Liver (tissue), 9 donors: ENCODE data around the gene KCNA1. TPM values are rescaled to one million over a fixed set of nuclear protein-coding genes. Genes with fewer than 3 reads are reported as not detected.

ENCODE experiments used
- DNase-seq: peaks from one replicate; pipeline ENCODE4 v3.0.0-alpha.2; 2017; ENCODE audit warnings: low spot score
- H3K27ac ChIP-seq, 2 donors: one replicate each; pipeline ENCODE4 v1.7.0; 2013; ENCODE audit warnings: inconsistent platforms in 2 of 2, low read length in 2 of 2, control low read depth in 1 of 2, low read depth in 1 of 2, mild to moderate bottlenecking in 1 of 2
- H3K27me3 ChIP-seq, 4 donors: one replicate each; pipeline versions ENCODE4 v1.6.1 to v1.7.0; 2013; ENCODE audit warnings: low read length in 3 of 4, inconsistent platforms in 1 of 4, mild to moderate bottlenecking in 1 of 4, moderate library complexity in 1 of 4; ENCODE audit not compliant: control insufficient read depth in 4 of 4, insufficient read depth in 4 of 4
- H3K36me3 ChIP-seq, 4 donors: one replicate each; pipeline versions ENCODE4 v1.6.1 to v1.7.0; 2013; ENCODE audit warnings: low read length in 3 of 4, mild to moderate bottlenecking in 3 of 4, low read depth in 1 of 4, moderate library complexity in 1 of 4; ENCODE audit not compliant: control insufficient read depth in 4 of 4, insufficient read depth in 3 of 4
- H3K4me1 ChIP-seq, 4 donors: one replicate each; pipeline versions ENCODE4 v1.6.1 to v1.7.0; 2013; ENCODE audit warnings: low read length in 3 of 4, mild to moderate bottlenecking in 3 of 4, moderate library complexity in 1 of 4; ENCODE audit not compliant: control insufficient read depth in 4 of 4, insufficient read depth in 4 of 4
- H3K4me3 ChIP-seq, 3 donors: one replicate each; pipeline versions ENCODE4 v1.6.1 to v1.7.0; 2013; ENCODE audit warnings: low read length in 3 of 3, control low read depth in 1 of 3, low read depth in 1 of 3, mild to moderate bottlenecking in 1 of 3
- H3K9ac ChIP-seq, 2 donors: one replicate each; pipeline ENCODE4 v1.7.0; 2013; ENCODE audit warnings: low read length in 2 of 2, mild to moderate bottlenecking in 2 of 2, moderate library complexity in 2 of 2, control low read depth in 1 of 2, low read depth in 1 of 2
- H3K9me3 ChIP-seq, 4 donors: one replicate each; pipeline versions ENCODE4 v1.6.1 to v1.7.0; 2013; ENCODE audit warnings: low read length in 3 of 4; ENCODE audit not compliant: control insufficient read depth in 4 of 4
- ATF3 ChIP-seq: IDR thresholded peaks from 2 replicates; pipeline ENCODE4 v1.6.1; 2016; ENCODE audit warnings: antibody characterized with exemption
- EGR1 ChIP-seq, 2 donors: IDR thresholded peaks; 2 replicates each; pipeline ENCODE4 v1.6.1; 2016 to 2018; ENCODE audit warnings: antibody characterized with exemption in 2 of 2, low read depth in 2 of 2
- FOXA1 ChIP-seq: IDR thresholded peaks from 2 replicates; pipeline ENCODE4 v1.6.1; 2016; ENCODE audit warnings: antibody characterized with exemption
- FOXA2 ChIP-seq: IDR thresholded peaks from 2 replicates; pipeline ENCODE4 v1.6.1; 2016; ENCODE audit warnings: antibody characterized with exemption
- GABPA ChIP-seq, 2 donors: IDR thresholded peaks in 1 of 2; conservative IDR thresholded peaks in 1 of 2; 2 replicates each; pipeline ENCODE4 v1.6.1; 2016; ENCODE audit warnings: antibody characterized with exemption in 2 of 2, mild to moderate bottlenecking in 1 of 2, moderate library complexity in 1 of 2
- HNF4A ChIP-seq, 2 donors: conservative IDR thresholded peaks; 2 replicates each; pipeline ENCODE4 v1.6.1; 2016; ENCODE audit warnings: antibody characterized with exemption in 2 of 2, mild to moderate bottlenecking in 2 of 2
- HNF4G ChIP-seq: IDR thresholded peaks from 2 replicates; pipeline ENCODE4 v1.6.1; 2016; ENCODE audit warnings: antibody characterized with exemption
- JUND ChIP-seq, 2 donors: IDR thresholded peaks; 2 replicates each; pipeline ENCODE4 v1.6.1; 2016; ENCODE audit warnings: antibody characterized with exemption in 2 of 2
- MAX ChIP-seq: IDR thresholded peaks from 2 replicates; pipeline ENCODE4 v1.6.1; 2016; ENCODE audit warnings: antibody characterized with exemption
- NR2F2 ChIP-seq: IDR thresholded peaks from 2 replicates; pipeline ENCODE4 v1.6.1; 2016; ENCODE audit warnings: antibody characterized with exemption
- RAD21 ChIP-seq, 2 donors: IDR thresholded peaks; 2 replicates each; pipeline ENCODE4 v1.6.1; 2016; ENCODE audit warnings: antibody characterized with exemption in 2 of 2, mild to moderate bottlenecking in 2 of 2
- REST ChIP-seq: IDR thresholded peaks from 2 replicates; pipeline ENCODE4 v1.6.1; 2016; ENCODE audit warnings: antibody characterized with exemption, mild to moderate bottlenecking
- RXRA ChIP-seq, 2 donors: IDR thresholded peaks; 2 replicates each; pipeline ENCODE4 v1.6.1; 2017 to 2018; ENCODE audit warnings: antibody characterized with exemption in 2 of 2, mild to moderate bottlenecking in 1 of 2
- SP1 ChIP-seq: IDR thresholded peaks from 2 replicates; pipeline ENCODE4 v1.6.1; 2018; ENCODE audit warnings: antibody characterized with exemption, mild to moderate bottlenecking
- TAF1 ChIP-seq: conservative IDR thresholded peaks from 2 replicates; pipeline ENCODE4 v1.6.1; 2016; ENCODE audit warnings: antibody characterized with exemption, mild to moderate bottlenecking
- YY1 ChIP-seq: IDR thresholded peaks from 2 replicates; pipeline ENCODE4 v1.6.1; 2016; ENCODE audit warnings: antibody characterized with exemption, mild to moderate bottlenecking
- ZBTB33 ChIP-seq: IDR thresholded peaks from 2 replicates; pipeline ENCODE4 v1.6.1; 2016; ENCODE audit warnings: antibody characterized with exemption
- WGBS: extraction: QIAGEN DNeasy Blood & Tissue Kit; methylation state at CpG from one replicate; pipeline ENCODE4 v1.1.7; 2013; 5-methylcytosine and 5-hydroxymethylcytosine counted together
- polyA plus RNA-seq, 2 donors: library from polyadenylated mRNA; stranded (reverse) in 1 of 2; unstranded in 1 of 2; fragments of 200-250 nt in 1 of 2; fragments of >200 nt in 1 of 2; fragmentation: Nextera tagmentation in 1 of 2; extraction: Ambion mirVana in 1 of 2; gene quantifications; one replicate each; pipeline versions ENCODE4 v1.2.1 to v1.2.3, GENCODE V29; 2013 to 2015
- total RNA-seq, 2 donors: library from RNA; depleted of rRNA; stranded (reverse); fragments of >200 nt; gene quantifications; one replicate each; pipeline ENCODE4 v1.2.3, GENCODE V29; 2014
- TF ChIP-seq, protein P1 (sequence below): fragments of 150-350 bp; IDR thresholded peaks from 2 replicates; pipeline ENCODE4 v1.5.1; 2017; ENCODE audit warnings: improper control_type of control experiment, low read depth, low read length; ENCODE audit not compliant: missing input control
- donor health status: healthy.
- donor health status: healthy.
- donor health status: healthy.
- donor health status: healthy.
- donor health status: healthy.

Gene KCNA1
- total and polyA plus RNA-seq, 4 donors: not detected

GRCh38 chr12:4915752-4916151 is 6.0 kb downstream of the KCNA1 start:
- Histone ChIP-seq H3K27me3 (peaks cover 1 to 12% (median 3%) of the 10 kb centered on the region in 4 donors), H3K36me3 (no peaks in the 10 kb centered on the region), H3K4me3 (no peak overlapping the region), H3K27ac (no peak overlapping the region), H3K9ac (no peak overlapping the region), H3K4me1 (peaks cover 2 to 3% (median 3%) of the 10 kb centered on the region in 4 donors), H3K9me3 (no peaks in the 10 kb centered on the region)
- TF ChIP-seq MAX (no peak), REST (no peak), NR2F2 (no peak), RAD21 (IDR thresholded peaks at IDR 0.05) (no peak), FOXA1 (no peak), HNF4A (conservative IDR thresholded peaks at IDR 0.05) (no peak), GABPA (IDR thresholded peaks at IDR 0.05 in 1 of 2, conservative IDR thresholded peaks at IDR 0.05 in 1 of 2) (no peak), ATF3 (no peak), FOXA2 (no peak), RXRA (IDR thresholded peaks at IDR 0.05) (no peak)
- no peak for DNase-seq
- WGBS: 79% methylated on average over 4 of the region's 4 CpGs

DNA sequence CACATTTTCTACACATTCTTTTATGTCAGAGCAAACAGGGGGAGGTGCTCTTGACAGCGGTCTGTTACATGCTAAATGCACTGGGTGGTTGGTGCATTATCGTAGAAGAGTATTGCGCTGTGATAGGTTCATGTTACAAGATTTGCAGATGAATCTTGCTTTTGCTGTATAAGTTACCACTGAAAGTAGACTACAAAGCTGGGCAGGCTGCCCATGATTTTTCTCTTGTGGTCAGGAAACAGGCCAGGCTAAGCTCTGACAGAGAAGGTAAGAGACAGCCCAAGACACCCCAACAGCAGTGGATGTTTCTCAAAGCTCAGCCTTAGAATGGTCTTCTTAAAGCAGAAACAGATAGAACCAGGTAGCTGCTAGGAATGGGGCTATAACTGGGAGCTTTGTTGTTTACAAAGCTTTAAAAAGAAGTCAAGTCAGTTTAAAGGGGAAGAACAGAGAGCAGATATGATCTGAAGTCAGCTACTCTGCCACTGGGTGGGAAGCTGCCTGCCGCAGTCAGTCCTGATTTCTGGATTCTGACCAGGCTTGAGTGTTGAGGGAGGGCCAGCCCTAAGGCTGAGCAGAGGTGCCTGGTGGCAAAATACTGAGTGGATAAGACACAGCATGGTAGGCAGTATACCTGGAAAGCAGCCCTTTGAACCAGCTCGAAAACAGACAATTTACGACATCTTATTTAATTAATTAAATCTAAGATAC is 9.4 kb downstream of the KCNA1 start:
- H3K4me3 ChIP-seq: no peak overlapping the region
- TF ChIP-seq REST (no peak), MAX (no peak), TAF1 (no peak), ATF3 (no peak), RAD21 (IDR thresholded peaks at IDR 0.05) (no peak), RXRA (IDR thresholded peaks at IDR 0.05) (no peak), YY1 (no peak), JUND (IDR thresholded peaks at IDR 0.05) (no peak), SP1 (no peak), EGR1 (IDR thresholded peaks at IDR 0.05; ENCODE audit: low read depth in 2 of 2) (no peak), GABPA (IDR thresholded peaks at IDR 0.05 in 1 of 2, conservative IDR thresholded peaks at IDR 0.05 in 1 of 2) (no peak), ZBTB33 (no peak), HNF4G (no peak), FOXA2 (no peak), NR2F2 (no peak), FOXA1 (no peak), HNF4A (conservative IDR thresholded peaks at IDR 0.05) (no peak)
- TF ChIP-seq, protein P1, sequence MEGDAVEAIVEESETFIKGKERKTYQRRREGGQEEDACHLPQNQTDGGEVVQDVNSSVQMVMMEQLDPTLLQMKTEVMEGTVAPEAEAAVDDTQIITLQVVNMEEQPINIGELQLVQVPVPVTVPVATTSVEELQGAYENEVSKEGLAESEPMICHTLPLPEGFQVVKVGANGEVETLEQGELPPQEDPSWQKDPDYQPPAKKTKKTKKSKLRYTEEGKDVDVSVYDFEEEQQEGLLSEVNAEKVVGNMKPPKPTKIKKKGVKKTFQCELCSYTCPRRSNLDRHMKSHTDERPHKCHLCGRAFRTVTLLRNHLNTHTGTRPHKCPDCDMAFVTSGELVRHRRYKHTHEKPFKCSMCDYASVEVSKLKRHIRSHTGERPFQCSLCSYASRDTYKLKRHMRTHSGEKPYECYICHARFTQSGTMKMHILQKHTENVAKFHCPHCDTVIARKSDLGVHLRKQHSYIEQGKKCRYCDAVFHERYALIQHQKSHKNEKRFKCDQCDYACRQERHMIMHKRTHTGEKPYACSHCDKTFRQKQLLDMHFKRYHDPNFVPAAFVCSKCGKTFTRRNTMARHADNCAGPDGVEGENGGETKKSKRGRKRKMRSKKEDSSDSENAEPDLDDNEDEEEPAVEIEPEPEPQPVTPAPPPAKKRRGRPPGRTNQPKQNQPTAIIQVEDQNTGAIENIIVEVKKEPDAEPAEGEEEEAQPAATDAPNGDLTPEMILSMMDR: no peak
- H3K9ac ChIP-seq: no peak overlapping the region
- H3K9me3 ChIP-seq: no peaks in the 10 kb centered on the region
- WGBS: 75% methylated on average over 6 of the region's 6 CpGs
- H3K27me3 ChIP-seq: peaks cover 0 to 16% (median 2%) of the 10 kb centered on the region in 4 donors
- H3K36me3 ChIP-seq: no peaks in the 10 kb centered on the region
- no peak overlapping the region for H3K27ac ChIP-seq
- no peak for DNase-seq
- no peaks in the 10 kb centered on the region for H3K4me1 ChIP-seq
